HCT116 (cell line): ENCODE measurements around the gene FHIT. TPM values are rescaled to one million over a fixed set of nuclear protein-coding genes. Genes with fewer than 3 reads are reported as not detected.

Experiments used
- ATAC-seq: fragments of 200-7000 bp; cut with Tn5 transposase; 2 replicates; pipeline ENCODE4 v1.9.1; 2020; ENCODE audit warnings: mild to moderate bottlenecking, moderate library complexity
- BruUV-seq: library from RNA; stranded (reverse); fragments of 400-500 nt; replicated peaks from 2 replicates; lab custom pipeline; 2021; lab: Mats Ljungman, UMichigan
- CTCF ChIA-PET: fragments of 300-600 bp; sonication (Branson Sonifier 250); formaldehyde crosslinking; loops from one replicate; lab custom pipeline; 2021; ENCODE audit warnings: antibody characterized with exemption; lab: Charles Lee
- POLR2A ChIA-PET: fragments of 300-600, 350-600 bp; sonication (Branson Sonifier 250); formaldehyde crosslinking; loops from one replicate; lab custom pipeline; 2021; ENCODE audit warnings: antibody characterized with exemption; lab: Charles Lee
- RAD21 ChIA-PET, 2 experiments: fragments of 300-600 bp; sonication (Branson Sonifier 250); formaldehyde crosslinking; loops; one replicate each; lab custom pipeline; 2023; ENCODE audit warnings: low total read pairs in 2 of 2; ENCODE audit not compliant: uncharacterized antibody in 2 of 2, unreplicated experiment in 2 of 2, low non-redundant PET in 1 of 2; lab: Charles Lee
- DNase-seq: peaks from one replicate; pipeline ENCODE4 v3.0.0-alpha.2; 2010; ENCODE audit warnings: low read depth, low spot score
- H2AFZ ChIP-seq: fragments of 200-600 bp; shearing (Covaris generic), sonication (generic); 2 replicates; pipeline ENCODE4 v1.6.1; 2017; ENCODE audit warnings: low read depth, mixed run types, mixed read lengths, antibody characterized with exemption, low read length; ENCODE audit not compliant: poor library complexity, severe bottlenecking
- H3K27ac ChIP-seq: 2 replicates; pipeline ENCODE4 v1.5.1; 2012; ENCODE audit warnings: low read depth, low read length
- H3K27me3 ChIP-seq: fragments of 200-600 bp; sonication (generic); 2 replicates; pipeline ENCODE4 v1.6.1; 2016; ENCODE audit warnings: mixed run types, low read length, mixed read lengths; ENCODE audit not compliant: insufficient read depth
- H3K36me3 ChIP-seq, 2 experiments: fragments of 200-500 bp in 1 of 2; fragments of 200-600 bp in 1 of 2; sonication (Bioruptor generic) in 1 of 2; sonication (generic) in 1 of 2; 2 replicates each; pipeline versions ENCODE4 v1.5.1 to v1.6.1; 2014 to 2016; ENCODE audit warnings: low read length in 2 of 2, inconsistent platforms in 1 of 2, mixed read lengths in 1 of 2, mixed run types in 1 of 2; ENCODE audit not compliant: insufficient read depth in 2 of 2, control insufficient read depth in 1 of 2
- H3K4me1 ChIP-seq, 2 experiments: fragments of 200-600 bp in 1 of 2; sonication (generic) in 1 of 2; 2 replicates each; pipeline versions ENCODE4 v1.5.1 to v1.6.1; 2012 to 2017; ENCODE audit warnings: low read length in 2 of 2, inconsistent platforms in 1 of 2, mild to moderate bottlenecking in 1 of 2, mixed read lengths in 1 of 2, mixed run types in 1 of 2, moderate library complexity in 1 of 2; ENCODE audit not compliant: insufficient read depth in 2 of 2, control insufficient read depth in 1 of 2
- H3K4me2 ChIP-seq: fragments of 200-600 bp; sonication (generic); 2 replicates; pipeline ENCODE4 v1.6.1; 2017; ENCODE audit warnings: mixed run types, low read length, mixed read lengths
- H3K4me3 ChIP-seq, 2 experiments: fragments of 200-600 bp in 1 of 2; sonication (generic) in 1 of 2; replicated peaks in 1 of 2; 2 replicates each; pipeline ENCODE4 v1.5.1; 2011 to 2016; ENCODE audit warnings: low read length in 2 of 2, control low read depth in 1 of 2, low read depth in 1 of 2, mild to moderate bottlenecking in 1 of 2, mixed read lengths in 1 of 2, mixed run types in 1 of 2
- H3K79me2 ChIP-seq: fragments of 200-600 bp; sonication (generic); 2 replicates; pipeline ENCODE4 v1.6.1; 2017; ENCODE audit warnings: mild to moderate bottlenecking, mixed run types, low read length, moderate library complexity, mixed read lengths; ENCODE audit not compliant: insufficient read depth
- H3K9ac ChIP-seq: fragments of 200-600 bp; sonication (generic); 2 replicates; pipeline ENCODE4 v1.6.1; 2016; ENCODE audit warnings: low read length, mixed read lengths
- H3K9me2 ChIP-seq: fragments of 200-600 bp; sonication (generic), shearing (Covaris generic); 2 replicates; pipeline ENCODE4 v1.6.1; 2017; ENCODE audit warnings: mixed run types, mild to moderate bottlenecking, moderate library complexity; ENCODE audit not compliant: insufficient read depth
- H3K9me3 ChIP-seq, 2 experiments: fragments of 200-500 bp in 1 of 2; fragments of 200-600 bp in 1 of 2; sonication (Bioruptor generic) in 1 of 2; sonication (generic) in 1 of 2; 2 replicates each; pipeline ENCODE4 v1.6.1; 2014 to 2017; ENCODE audit warnings: low read length in 2 of 2, mixed read lengths in 2 of 2, inconsistent platforms in 1 of 2, low read depth in 1 of 2, mild to moderate bottlenecking in 1 of 2, mixed run types in 1 of 2, moderate library complexity in 1 of 2; ENCODE audit not compliant: control insufficient read depth in 1 of 2, insufficient read depth in 1 of 2
- H4K20me1 ChIP-seq: fragments of 200-600 bp; sonication (generic), shearing (Covaris generic); 2 replicates; pipeline ENCODE4 v1.6.1; 2017; ENCODE audit warnings: mixed run types, mild to moderate bottlenecking, moderate library complexity; ENCODE audit not compliant: insufficient read depth
- CEBPB ChIP-seq: IDR thresholded peaks from 2 replicates; pipeline ENCODE4 v1.6.1; 2012; ENCODE audit warnings: low read depth
- ELF1 ChIP-seq: IDR thresholded peaks from 2 replicates; pipeline ENCODE4 v1.6.1; 2012; ENCODE audit warnings: low read depth, borderline replicate concordance
- EZH2phosphoT487 ChIP-seq: fragments of 200-600 bp; IDR thresholded peaks from 2 replicates; pipeline ENCODE4 v1.6.1; 2018; ENCODE audit warnings: antibody characterized with exemption, borderline replicate concordance
- FOSL1 ChIP-seq: IDR thresholded peaks from 2 replicates; pipeline ENCODE4 v1.6.1; 2012; ENCODE audit warnings: low read depth
- POLR2A ChIP-seq: IDR thresholded peaks from 2 replicates; pipeline ENCODE4 v1.7.0; 2011; ENCODE audit warnings: borderline replicate concordance; ENCODE audit not compliant: insufficient read depth, insufficient read length; ENCODE audit errors: extremely low read depth
- RAD21 ChIP-seq: IDR thresholded peaks from 2 replicates; pipeline ENCODE4 v1.6.1; 2012; ENCODE audit warnings: low read depth, mild to moderate bottlenecking
- TCF7L2 ChIP-seq: IDR thresholded peaks from 2 replicates; pipeline ENCODE4 v1.7.0; 2011; ENCODE audit warnings: borderline replicate concordance, inconsistent platforms; ENCODE audit not compliant: insufficient read depth, insufficient read length; ENCODE audit errors: extremely low read depth
- ZBTB33 ChIP-seq: IDR thresholded peaks from 2 replicates; pipeline ENCODE4 v1.6.1; 2011; ENCODE audit warnings: mild to moderate bottlenecking, low read length, moderate library complexity; ENCODE audit not compliant: insufficient replicate concordance; ENCODE audit errors: extremely low read depth
- ZFX ChIP-seq: fragments of 450-650 bp; IDR thresholded peaks from 2 replicates; pipeline ENCODE4 v1.6.1; 2017
- ZNF274 ChIP-seq: fragments of 200-500 bp; sonication (Bioruptor generic); IDR thresholded peaks from 2 replicates; pipeline ENCODE4 v1.6.1; 2014; ENCODE audit warnings: mild to moderate bottlenecking, low read depth, low read length, inconsistent platforms
- intact Hi-C: fragments of 100-400 bp; cut with micrococcal nuclease; formaldehyde crosslinking; loops from 2 replicates; pipeline ENCODE4 v1.10.0; 2022
- total RNA-seq: library from RNA; stranded (reverse); gene quantifications from one replicate; pipeline ENCODE4 v1.2.1, GENCODE V29; 2021; ENCODE audit not compliant: unreplicated experiment
- TF ChIP-seq, protein P1 (sequence below): IDR thresholded peaks from 2 replicates; pipeline ENCODE4 v1.6.1; 2012

FHIT gene
- total RNA-seq, 1 experiment from 2014 or later, result 20.1 TPM

DNA sequence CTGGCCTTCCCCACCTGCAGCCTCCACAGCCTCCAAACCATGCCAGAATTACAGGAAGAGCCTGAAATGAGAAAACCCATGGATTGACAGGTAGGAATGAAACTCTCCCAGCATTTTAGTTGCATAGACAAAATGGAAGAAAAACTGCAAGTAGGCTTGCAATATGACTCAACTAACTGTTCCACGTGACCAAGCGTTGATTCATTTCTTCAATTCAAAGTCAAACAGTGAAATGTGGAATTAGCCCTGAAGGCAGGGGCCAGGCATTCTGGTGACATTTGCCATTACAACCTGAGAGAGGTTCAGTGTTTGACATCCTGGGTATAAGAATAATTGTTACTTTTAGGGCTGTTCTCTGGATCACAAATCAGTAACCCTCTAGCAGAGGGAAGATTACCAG lies 1525.0 kb downstream of the FHIT start (continued):
- TF ChIP-seq TCF7L2 (no peak), CEBPB (no peak), ELF1 (no peak), ZNF274 (no peak)
- TF ChIP-seq, protein P1, sequence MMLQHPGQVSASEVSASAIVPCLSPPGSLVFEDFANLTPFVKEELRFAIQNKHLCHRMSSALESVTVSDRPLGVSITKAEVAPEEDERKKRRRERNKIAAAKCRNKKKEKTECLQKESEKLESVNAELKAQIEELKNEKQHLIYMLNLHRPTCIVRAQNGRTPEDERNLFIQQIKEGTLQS, result no peak

- Histone ChIP-seq H3K9me3 (no peaks in the 10 kb centered on the region), H2AFZ (no peak overlapping the region), H3K4me3 (no peak overlapping the region), H3K9ac (no peak overlapping the region), H3K9me2 (no peaks in the 10 kb centered on the region), H3K79me2 (no peaks in the 10 kb centered on the region), H4K20me1 (no peaks in the 10 kb centered on the region), H3K36me3 (no peaks in the 10 kb centered on the region), H3K27me3 (peaks cover 28% of the 10 kb centered on the region), H3K4me2 (no peak overlapping the region), H3K27ac (no peak overlapping the region), H3K4me1 (no peaks in the 10 kb centered on the region)
- ChIA-PET RAD21 (no interaction called here), CTCF (no interaction called here), POLR2A (no interaction called here)
- DNase-seq (no peak), ATAC-seq (no peak)
- intact Hi-C loops, result no loop called here
- BruUV-seq, result no TSS peak
- TF ChIP-seq ZNF274, result no peak
These were observed 1533.5 kb downstream of the FHIT start for GRCh38 chr3:59717679-59718205.

DNA sequence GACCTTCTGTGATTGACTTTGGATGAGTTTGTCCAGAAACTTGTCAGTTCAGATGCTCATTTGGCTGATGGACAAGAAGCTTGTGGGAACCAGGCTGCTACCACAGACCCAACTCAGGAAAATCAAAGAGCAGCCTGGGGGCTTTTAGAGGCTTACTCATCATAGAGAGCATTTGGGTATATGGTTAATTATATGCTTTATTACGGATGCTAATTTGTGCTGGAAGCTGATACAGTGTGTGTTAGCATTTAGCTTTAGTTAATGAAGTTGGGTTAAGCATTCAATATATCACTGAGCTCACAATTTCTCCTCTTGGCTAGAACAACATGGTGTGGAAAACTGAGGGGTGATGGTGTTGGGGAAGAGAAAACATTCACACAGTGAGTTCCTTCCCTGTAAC lies 1537.2 kb downstream of the FHIT start:
- Histone ChIP-seq H3K9me2 (no peaks in the 10 kb centered on the region), H3K27ac (no peak overlapping the region), H3K9me3 (no peaks in the 10 kb centered on the region), H3K4me1 (no peaks in the 10 kb centered on the region), H3K4me3 (no peak overlapping the region), H3K79me2 (no peaks in the 10 kb centered on the region)
- CTCF ChIA-PET, result no interaction called here
- BruUV-seq, result no TSS peak
- no peak for ATAC-seq
- POLR2A ChIA-PET, result no interaction called here
- no peak for TF ChIP-seq FOSL1
- TF ChIP-seq ELF1, result no peak
- no peak for TF ChIP-seq ZNF274
- TF ChIP-seq EZH2phosphoT487, result no peak
- no peak for TF ChIP-seq POLR2A
- no peak for TF ChIP-seq RAD21
- TF ChIP-seq, protein P1, result no peak
- no peak for TF ChIP-seq ZFX
- no peak for TF ChIP-seq ZBTB33
- TF ChIP-seq, all 23 proteins: peak for 0
- Histone ChIP-seq H4K20me1 (no peaks in the 10 kb centered on the region), H3K36me3 (no peaks in the 10 kb centered on the region), H3K27me3 (peaks cover 46% of the 10 kb centered on the region), H3K4me2 (no peak overlapping the region), H2AFZ (no peak overlapping the region), H3K9ac (no peak overlapping the region)
- no peak for DNase-seq
- RAD21 ChIA-PET, result no interaction called here
- intact Hi-C loops, result no loop called here
